NCI-H1105 treated with DMSO at 0.1 percent for 48 hours (cell line): Measurements from ENCODE around the gene NTRK1.

Source experiments
- DNase-seq: peaks from one replicate; lab custom pipeline; 2025; lab: John Stamatoyannopoulos, UW

Gene NTRK1

DNA sequence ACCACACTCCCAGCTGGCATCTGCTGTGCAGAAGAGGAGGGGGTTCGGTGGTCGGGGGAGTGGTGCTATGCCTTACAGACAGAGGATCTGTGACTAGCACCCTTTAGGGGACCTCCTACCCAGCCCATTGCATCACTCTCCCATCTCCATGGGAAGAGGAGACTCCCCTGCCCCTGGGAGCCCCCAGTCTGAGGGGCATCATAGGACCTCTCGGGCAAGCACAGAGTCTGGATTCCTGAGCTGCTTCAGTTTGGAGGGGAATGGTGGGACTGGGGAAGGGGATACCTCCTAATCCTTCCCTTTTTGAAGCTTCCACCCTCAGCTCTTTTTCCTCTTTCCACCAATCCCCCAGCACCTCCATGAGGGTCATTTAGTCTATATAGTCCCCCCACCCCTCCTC is 3.1 kb upstream of the NTRK1 start:
- DNase-seq: no peak

DNA sequence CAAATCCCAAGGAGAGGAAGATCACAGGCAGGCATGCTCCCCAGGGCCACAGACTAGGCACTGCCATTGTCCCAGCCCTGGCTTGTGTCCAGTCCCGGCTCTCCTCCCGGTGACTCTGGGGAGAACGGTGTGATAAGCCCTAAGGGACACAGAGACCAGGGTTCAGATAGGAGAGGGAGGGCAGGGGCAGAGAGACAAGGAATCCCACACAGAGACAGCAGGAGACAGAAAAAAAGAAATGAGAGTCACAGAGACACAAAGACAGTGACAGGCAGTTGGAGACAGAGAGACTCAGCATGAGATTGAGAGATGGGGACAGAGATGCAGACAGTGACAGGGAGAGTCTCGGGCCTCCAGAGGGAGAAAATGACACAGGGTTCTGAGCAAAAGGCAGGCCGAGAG is 2.1 kb upstream of the NTRK1 start:
- DNase-seq: no peak

DNA sequence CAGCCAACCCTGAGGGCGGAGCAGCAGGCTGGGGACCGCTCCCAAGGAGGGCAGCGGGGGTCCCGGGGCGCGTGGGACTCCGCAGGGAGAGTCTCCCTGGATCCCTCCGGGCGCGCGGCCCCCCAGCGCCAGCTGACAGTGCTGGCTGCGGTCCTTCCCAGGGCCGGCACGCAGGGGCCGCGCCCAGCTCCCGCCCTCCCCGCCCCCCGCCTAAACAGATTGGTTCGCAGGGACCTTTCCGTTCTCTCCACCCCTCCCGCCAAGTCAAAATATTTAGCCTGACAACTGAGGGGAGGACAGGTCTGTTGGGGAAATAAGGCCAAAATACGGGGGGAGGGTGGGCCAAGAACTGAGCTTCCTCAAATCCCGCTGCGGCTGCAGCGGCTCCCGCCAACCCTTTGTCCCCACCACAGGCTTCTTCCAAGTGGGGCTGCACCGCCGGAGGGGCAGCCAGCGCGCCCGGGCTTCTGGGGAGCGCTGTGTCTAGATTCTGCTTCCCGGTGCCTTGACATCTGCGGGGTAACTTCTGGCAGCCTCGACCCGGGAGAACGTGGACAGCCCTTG is 1.6 kb upstream of the NTRK1 start, which contains the start of gene INSRR:
Gene INSRR, minus strand, starts transcription at position 159 of the 564 bp plus-strand sequence. CDS start 496 bp downstream, outside the sequence.
- DNase-seq: no peak

DNA sequence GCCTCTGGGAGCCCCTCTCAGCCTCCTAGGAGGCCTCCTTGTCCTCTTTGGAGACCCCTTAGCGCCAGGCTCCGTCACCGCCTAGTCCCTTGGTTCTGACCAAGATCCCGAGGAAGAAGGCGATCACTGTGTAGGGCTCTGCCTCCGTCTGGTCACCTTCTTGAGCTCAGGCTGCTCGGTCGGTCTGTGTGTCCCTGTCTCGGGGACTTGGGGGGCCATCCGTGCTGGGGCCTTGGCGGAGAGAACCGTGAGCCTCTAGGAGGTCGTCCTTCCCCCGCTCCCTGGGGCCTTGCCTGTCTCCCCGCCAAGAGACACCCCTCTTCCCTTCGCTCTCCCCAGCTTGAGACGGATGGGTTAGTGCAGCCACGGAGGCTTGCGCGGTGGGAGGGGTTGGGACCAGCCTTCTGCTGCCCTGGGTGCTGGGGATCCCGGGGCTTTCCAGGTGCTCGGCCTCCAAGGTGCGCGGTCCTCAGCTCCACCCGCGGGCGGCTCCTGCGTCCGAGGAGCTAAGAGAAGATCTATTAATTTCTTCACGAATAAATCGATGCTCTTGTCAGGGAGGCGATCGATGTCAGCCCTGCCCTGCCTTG is 1.0 kb upstream of the NTRK1 start:
- no peak for DNase-seq

DNA sequence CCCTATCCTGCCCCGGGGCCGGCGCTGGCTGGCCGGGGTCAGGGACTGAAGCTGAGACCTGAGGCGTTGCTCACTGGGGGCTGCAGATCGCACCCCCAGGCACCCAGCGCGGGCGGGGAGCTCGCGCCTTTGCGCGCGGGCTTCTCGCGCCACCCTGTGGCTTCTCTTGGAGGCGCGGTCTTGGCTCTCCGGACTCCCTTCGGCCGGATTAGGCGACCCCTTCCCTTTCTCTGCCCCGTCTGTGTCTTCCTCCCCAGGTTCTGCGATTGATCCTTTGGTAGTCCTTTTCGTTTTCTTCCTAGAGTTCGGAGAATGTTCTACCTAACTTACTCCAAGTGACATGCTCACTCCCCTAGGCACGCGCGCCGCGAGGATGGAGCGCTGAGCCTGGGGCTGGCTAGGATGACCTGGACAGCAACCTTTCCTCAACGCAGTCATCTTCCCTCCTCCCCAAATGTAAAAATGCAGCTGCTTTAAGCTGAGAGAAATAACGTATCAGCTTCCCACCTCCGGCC is 495 bp upstream of the NTRK1 start:
- peak; percentile 11 for DNase-seq

DNA sequence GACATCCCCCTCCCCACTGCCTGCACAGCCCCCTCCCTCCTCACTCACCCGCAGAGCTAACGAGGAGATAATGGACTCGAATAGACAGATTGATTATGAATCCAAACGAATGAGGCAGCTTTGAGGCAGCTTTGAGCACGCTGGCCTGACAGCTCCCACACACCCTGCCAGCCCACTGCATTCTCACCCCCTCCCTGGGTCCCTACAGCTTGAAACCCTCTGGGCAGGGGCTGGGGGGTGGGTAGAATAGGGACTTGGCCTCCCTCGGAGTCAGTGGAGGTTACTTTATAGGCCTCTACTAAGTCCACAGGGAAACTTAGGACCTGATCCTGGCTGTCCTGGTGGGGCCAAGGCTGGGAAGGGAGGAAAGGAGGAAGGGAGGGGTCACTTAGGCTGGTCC is 1.9 kb downstream of the NTRK1 start:
- DNase-seq: no peak

DNA sequence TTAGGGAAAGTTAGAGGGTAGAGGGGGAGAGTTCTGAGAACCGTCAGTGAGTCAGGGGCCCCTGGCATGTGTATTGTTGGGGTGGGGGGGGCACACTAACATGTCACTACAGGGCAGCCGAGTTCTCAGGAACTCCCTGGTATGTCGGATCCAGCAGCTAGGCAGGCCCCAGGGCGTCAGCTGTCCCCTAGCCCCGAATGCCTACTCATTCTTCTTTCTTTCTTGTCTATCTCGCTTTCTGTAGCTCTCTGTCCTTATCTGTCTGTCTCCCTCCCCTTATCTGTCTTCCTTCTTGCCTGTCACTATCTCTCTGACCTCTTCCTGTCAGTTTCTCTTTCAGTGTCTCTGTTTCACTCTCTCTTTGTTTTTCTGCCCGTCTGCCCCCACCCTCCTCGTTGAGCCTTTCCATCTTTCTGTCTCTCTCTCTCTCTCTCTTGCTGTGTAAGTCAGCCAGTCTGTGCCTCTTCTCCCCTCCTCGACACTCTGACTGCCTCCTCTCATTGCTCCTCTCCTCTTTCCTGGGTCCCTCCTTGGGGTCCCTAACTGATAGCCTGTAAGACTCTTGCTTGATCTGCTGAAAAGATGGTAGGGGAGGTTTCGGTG is 2.4 kb downstream of the NTRK1 start:
- no peak for DNase-seq

DNA sequence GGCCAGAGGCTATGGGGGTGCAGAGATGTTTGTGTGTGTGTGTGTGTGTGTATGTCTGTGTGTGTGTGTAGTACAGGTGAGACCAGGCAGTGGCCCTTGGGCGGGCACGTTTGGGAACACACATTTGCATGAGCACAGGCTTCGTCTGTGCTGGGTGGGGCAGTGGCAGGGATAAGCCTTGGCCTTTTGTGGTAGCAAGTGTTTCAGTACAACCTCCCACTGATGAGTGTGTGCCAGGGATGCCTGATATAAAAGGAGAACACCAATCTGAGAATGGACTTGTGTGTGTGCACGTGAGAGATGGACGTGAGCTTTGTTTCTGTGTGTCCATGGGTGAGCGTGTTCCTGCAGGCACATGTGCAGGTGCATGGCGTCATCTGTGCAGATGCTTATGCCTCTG is 3.0 kb downstream of the NTRK1 start:
- DNase-seq: no peak

DNA sequence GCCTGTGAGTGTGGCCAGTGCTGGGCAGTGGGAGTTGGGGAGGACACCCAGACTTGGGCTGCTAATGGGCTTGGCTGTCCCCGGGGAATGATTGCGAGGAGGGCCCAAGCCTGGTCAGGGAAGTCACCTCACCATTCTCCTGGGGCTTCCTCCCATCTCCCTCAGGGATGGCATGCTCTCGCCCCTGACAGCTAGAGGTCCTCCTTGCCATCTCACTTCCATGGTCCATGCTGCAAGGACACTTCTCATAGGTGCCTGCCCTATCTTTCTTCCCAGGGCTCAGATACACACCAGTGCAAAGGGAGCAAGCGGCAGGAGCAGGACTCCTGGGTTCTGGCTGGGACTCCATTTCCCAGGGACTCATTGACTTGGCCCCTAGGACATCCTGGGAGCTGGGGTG is 4.1 kb downstream of the NTRK1 start:
- DNase-seq: no peak

DNA sequence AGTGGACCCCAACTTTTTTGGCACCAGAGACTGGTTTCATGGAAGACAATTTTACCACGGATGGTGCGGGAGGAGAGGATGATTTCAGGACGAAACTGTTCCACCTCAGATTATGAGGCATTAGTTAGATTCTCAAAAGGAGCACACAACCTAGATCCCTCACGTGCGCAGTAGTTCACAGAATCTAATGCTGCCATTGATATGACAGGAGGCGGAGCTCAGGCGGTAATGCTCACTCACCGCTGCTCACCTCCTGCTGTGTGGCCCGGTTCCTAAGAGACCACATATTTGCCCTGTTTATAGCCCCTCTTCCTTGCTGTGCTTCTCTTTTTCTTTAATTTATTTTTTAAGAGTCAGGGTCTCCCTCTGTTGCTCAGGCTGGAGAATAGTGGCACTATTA is 4.6 kb downstream of the NTRK1 start:
- no peak for DNase-seq

DNA sequence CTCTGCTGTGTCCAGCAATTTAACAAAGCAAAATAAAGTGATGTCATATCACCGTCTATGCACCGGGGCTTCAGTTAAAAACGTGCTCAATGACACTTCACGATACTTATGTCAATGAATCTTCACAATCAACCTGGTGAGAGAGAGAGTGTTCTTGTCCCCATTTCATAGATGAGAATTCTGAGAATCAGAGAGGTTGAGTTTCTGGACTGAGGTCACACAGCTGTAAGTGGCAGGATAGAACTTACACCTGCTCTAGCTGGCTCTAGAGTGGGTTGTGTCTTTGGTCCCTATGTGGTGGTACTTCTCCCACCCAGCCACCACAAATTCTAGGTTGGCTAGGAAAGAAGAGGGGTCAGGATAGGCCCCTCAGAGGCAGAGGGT is 5.2 kb downstream of the NTRK1 start:
- no peak for DNase-seq

DNA sequence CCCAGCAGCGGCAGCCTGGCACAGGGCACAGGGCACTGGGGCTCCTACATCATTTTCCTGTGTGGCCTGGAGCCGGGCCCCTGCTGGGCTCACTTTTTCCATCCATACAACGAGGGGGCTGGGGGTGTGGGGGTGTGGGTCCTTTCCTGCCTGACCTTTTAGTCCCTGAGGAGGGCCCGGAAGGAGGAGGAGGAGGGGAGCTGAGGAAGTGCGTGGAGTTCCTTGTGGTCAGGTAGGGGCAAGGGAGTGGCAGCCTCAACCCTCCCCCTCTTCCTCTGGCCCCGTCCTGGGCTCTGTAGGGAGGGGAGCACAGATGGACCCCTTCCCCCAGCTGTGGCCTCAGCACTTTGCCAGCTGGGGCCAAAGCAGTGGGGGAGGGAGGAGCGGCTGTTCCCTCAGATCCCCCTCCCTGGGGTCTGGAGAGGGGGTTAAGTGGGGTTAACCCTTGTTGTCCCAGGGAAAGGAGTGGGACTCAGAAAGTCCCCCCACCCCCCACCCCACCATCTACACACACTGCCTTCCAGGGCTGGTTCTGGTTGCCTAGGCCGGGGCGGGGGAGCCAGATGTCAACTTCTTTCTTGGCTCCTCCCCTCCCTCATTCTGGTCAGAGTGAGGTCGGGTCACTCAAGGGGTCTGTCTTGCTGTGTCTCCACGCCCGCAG is 5.7 kb downstream of the NTRK1 start:
- no peak for DNase-seq

DNA sequence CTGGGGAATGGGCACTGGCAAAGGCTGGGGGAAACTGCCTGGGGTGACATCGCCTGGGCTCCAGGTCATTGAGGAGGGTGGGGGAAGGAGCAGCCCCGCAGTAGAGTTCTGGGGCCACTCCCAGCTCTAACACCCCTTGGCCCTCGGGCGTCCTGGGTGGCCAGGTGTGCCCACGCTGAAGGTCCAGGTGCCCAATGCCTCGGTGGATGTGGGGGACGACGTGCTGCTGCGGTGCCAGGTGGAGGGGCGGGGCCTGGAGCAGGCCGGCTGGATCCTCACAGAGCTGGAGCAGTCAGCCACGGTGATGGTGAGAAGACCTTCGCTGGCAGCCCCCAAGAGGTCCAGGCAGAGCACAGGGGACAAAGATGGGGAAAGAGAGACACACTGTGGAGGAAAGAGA is 7.7 kb downstream of the NTRK1 start:
- no peak for DNase-seq

DNA sequence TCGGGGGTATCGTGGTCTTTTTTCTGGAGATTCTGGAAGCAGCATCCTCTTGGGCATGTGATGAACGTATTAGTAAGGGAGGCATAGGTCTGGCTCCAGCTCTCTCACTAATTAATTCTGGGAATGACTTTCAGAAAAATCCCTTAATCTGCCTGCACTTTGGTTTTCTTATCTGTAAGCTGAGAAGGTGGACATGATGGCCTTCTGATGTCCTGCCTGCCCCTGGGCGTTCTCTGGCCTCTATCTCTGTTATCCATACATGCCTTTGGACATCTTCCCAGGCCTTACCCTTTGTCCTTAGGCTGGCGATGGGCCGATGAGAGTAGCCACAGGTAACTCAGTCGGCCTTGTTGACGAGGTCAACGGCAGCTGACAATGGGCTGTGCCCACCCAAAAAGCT is 8.8 kb downstream of the NTRK1 start:
- no peak for DNase-seq

DNA sequence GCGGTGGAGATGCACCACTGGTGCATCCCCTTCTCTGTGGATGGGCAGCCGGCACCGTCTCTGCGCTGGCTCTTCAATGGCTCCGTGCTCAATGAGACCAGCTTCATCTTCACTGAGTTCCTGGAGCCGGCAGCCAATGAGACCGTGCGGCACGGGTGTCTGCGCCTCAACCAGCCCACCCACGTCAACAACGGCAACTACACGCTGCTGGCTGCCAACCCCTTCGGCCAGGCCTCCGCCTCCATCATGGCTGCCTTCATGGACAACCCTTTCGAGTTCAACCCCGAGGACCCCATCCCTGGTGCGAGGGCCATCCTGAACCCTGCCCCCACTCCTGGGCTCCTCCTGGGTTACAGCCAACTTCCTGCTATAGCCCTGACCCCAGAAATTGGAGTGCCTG is 13.0 kb downstream of the NTRK1 start:
- no peak for DNase-seq

DNA sequence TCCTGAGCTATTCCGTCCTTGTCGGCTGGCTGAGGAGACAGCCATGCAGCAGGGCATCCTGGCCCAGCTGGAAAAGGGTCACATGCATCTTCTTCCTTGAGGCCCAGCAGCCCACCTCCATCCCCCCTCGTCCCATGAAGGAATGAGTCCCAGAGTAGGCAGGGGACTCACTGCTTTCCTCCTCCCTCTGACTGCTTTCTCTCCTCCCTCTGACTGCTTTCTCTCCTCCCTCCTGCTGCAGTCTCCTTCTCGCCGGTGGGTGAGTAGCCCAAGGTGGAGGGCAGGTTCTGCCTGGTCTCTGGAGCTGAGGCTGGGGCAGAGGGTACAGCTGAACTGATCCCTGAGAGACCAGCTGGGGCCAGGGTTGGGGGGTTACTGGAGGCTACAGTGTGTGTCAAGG is 13.5 kb downstream of the NTRK1 start:
- DNase-seq: no peak

DNA sequence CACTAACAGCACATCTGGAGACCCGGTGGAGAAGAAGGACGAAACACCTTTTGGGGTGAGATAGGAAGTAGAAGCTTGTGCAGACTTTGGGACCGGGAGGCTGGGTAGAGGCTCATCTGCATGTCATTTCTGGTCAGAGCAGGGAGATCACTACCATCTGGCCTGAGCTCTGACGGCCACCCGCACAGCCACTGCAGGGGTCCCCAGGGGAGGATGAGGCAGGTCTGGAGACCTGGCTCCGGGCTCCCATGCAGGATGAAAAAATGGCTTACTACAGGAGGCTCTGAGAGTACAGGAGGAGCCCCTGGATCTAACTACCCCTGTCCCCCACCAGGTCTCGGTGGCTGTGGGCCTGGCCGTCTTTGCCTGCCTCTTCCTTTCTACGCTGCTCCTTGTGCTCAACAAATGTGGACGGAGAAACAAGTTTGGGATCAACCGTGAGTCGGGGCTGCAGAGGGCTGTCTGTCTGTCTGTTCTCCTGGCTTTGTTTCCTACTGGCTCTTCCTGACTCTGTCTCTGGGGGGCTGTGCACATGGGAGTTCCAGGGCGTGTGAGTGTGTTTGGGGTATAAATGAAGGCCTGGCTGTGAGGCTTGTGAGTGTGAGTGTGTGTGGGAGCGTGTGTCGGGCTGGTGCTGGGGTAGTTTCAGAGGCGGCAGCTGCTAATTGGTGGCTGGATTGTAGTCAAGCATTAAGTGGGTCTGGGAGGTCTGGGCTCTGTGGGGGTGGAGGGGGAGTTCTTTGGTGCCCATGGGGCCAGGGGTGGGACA is 14.1 kb downstream of the NTRK1 start:
- no peak for DNase-seq

DNA sequence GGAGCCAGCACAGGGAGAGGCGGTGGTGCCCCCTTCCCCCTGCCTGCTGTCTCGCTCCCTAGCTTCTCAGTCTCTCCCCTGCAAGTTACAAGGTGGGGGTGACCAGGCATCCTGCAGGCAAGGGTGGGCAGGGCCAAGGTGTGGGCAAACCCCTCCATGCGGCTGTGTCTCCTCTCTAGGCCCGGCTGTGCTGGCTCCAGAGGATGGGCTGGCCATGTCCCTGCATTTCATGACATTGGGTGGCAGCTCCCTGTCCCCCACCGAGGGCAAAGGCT is 14.6 kb downstream of the NTRK1 start:
- DNase-seq: no peak

DNA sequence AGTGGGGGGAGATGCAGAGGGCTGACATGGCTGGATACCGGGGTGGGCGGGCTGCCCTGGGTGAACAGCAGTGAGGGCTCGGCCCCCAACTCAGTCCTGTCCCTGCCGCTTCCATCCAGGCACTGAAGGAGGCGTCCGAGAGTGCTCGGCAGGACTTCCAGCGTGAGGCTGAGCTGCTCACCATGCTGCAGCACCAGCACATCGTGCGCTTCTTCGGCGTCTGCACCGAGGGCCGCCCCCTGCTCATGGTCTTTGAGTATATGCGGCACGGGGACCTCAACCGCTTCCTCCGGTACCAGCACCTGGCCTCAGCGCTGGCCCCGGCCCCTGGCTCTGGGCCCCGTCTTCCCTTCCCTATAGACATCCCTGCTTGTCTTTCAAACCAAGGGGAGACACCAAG is 15.6 kb downstream of the NTRK1 start:
- no peak for DNase-seq

DNA sequence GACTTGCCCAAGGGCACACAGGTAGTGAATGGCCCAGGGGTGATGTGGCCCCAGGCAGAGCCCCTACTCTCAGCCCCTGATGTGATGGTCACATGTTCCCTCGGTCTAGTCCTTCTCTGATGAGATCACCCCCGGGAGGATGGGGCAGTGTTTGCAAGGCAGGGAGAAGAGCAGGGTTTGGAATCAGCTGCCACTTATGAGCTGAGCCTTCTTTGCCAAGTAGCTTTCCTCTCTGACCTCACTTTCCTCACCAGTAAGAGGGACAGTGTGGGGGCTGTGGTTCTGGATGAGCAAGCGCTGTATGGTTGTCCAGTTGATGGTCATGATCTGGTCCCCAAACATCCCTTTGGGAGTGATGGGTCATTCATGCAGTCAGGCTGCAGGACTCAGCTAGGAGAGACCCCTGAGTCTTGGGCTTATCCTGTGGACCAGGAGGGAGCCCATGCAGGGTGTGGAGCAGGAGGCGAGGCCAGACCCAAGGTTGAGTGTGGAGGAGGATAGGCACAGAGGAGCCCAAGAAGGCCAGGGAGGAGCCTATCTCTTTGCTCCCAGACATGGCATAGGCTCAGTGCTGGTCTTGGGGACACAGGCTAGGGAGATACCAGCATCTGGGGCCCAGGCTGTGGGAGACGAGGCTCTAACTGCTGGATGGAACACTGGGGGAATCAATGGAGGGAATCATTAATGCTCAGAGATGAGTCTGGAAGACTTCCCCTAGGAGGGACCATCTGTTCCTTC is 16.9 kb downstream of the NTRK1 start:
- no peak for DNase-seq

DNA sequence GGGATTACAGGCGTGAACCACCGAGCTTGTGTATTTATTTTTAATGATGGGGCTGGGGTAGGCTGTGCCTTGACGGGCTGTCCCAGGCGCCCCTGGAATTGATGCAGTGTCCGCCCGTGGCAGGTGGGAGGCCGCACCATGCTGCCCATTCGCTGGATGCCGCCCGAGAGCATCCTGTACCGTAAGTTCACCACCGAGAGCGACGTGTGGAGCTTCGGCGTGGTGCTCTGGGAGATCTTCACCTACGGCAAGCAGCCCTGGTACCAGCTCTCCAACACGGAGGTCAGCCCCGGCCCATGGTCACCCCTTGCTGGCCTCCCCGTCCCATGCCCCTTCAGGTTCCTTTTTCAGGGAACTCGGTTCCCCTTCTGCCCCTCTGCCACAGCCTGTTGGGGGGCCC is 19.2 kb downstream of the NTRK1 start:
- DNase-seq: no peak

DNA sequence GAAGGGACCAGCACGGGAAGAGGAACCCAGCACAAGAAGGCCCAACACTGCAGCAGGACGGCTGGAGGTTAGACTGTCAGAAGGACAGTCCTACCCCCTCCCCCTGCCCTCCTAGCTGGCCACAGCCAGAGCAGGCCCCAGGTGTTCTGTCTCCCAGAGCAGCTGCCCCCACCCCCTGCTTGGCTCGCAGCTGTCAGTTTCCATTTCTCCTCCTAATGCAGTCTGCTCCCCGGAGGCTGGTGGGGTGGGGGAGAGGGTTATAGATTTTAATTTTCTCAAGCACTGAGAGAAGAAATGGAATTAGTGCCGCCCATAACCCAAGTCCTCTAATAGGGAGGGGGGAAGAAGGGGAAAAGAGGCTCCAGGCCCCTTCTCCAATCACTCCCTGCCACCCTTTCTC is 19.8 kb downstream of the NTRK1 start:
- DNase-seq: no peak
